Neural cell (in vitro differentiated cells): ENCODE data around the gene S100A11.

Source experiments
- EP300 ChIP-seq: fragments of 450-650 bp; conservative IDR thresholded peaks from 2 replicates; pipeline ENCODE4 v1.6.1; 2014; ENCODE audit warnings: antibody characterized with exemption, mild to moderate bottlenecking, moderate library complexity; ENCODE audit not compliant: poor library complexity, severe bottlenecking
- EZH2 ChIP-seq: fragments of 200-600, 300-800 bp; shearing (Covaris generic), sonication (generic); IDR thresholded peaks from 2 replicates; pipeline ENCODE4 v1.6.1; 2014; ENCODE audit warnings: antibody characterized with exemption, low read length, borderline replicate concordance, mild to moderate bottlenecking; ENCODE audit not compliant: insufficient read depth, poor library complexity, severe bottlenecking
- POLR2AphosphoS5 ChIP-seq: IDR thresholded peaks from 2 replicates; pipeline ENCODE4 v1.6.1; 2012
- TF ChIP-seq, protein P1 (sequence below): fragments of 450-650 bp; IDR thresholded peaks from 2 replicates; pipeline ENCODE4 v1.5.1; 2014; ENCODE audit warnings: antibody characterized with exemption, mild to moderate bottlenecking, moderate library complexity; ENCODE audit not compliant: poor library complexity, severe bottlenecking

DNA sequence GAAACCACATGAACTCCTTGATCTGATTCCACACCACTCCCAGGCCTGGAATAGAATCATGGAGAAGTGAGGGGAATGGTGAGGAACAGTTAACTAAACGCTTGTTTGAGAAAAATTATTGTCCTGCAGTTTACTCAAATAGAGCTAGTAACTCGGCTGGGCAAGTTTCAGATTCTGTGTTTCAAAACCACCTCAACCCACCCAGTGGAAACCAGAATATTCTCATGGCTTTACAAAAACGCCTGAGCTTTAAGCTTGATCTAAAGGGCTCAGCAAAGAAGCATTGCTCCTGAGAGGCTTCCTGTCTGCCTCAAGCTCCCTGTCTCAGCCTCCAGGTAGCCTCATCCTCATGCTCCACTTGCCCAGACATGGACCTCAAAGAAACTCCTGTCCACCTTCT, 35.5 kb upstream of the S100A11 start:
- TF ChIP-seq, protein P1, sequence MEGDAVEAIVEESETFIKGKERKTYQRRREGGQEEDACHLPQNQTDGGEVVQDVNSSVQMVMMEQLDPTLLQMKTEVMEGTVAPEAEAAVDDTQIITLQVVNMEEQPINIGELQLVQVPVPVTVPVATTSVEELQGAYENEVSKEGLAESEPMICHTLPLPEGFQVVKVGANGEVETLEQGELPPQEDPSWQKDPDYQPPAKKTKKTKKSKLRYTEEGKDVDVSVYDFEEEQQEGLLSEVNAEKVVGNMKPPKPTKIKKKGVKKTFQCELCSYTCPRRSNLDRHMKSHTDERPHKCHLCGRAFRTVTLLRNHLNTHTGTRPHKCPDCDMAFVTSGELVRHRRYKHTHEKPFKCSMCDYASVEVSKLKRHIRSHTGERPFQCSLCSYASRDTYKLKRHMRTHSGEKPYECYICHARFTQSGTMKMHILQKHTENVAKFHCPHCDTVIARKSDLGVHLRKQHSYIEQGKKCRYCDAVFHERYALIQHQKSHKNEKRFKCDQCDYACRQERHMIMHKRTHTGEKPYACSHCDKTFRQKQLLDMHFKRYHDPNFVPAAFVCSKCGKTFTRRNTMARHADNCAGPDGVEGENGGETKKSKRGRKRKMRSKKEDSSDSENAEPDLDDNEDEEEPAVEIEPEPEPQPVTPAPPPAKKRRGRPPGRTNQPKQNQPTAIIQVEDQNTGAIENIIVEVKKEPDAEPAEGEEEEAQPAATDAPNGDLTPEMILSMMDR: no peak
- TF ChIP-seq EZH2: no peak
- TF ChIP-seq POLR2AphosphoS5: no peak
- no peak for TF ChIP-seq EP300
